ENCODE results near the gene GALNT14. TPM values are rescaled to one million over a fixed set of nuclear protein-coding genes. Genes with fewer than 3 reads are reported as not detected.

GALNT14 gene, protein sequence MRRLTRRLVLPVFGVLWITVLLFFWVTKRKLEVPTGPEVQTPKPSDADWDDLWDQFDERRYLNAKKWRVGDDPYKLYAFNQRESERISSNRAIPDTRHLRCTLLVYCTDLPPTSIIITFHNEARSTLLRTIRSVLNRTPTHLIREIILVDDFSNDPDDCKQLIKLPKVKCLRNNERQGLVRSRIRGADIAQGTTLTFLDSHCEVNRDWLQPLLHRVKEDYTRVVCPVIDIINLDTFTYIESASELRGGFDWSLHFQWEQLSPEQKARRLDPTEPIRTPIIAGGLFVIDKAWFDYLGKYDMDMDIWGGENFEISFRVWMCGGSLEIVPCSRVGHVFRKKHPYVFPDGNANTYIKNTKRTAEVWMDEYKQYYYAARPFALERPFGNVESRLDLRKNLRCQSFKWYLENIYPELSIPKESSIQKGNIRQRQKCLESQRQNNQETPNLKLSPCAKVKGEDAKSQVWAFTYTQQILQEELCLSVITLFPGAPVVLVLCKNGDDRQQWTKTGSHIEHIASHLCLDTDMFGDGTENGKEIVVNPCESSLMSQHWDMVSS
- total RNA-seq (2013; cell fraction: nucleolus; rRNA removed) = 16.9 and 21.0 TPM in 2 replicates
- total RNA-seq (2014; rRNA removed) (5.4 and 5.6 TPM in 2 replicates), total RNA-seq (2014; rRNA removed; fragmentation: Illumina TruSeq; extraction: Trizol) (4.7 and 5.4 TPM in 2 replicates), total RNA-seq (2021) (5.6 TPM in 2 replicates), polyA plus RNA-seq (2011; rRNA removed) (12.1 and 17.8 TPM in 2 replicates), polyA plus RNA-seq (2014; fragmentation: Illumina TruSeq; extraction: Trizol) (3.4 and 6.6 TPM in 2 replicates), polyA plus RNA-seq (2014; fragmentation: Nextera tagmentation; extraction: Ambion mirVana) (1 to 10 TPM; 3.7 to 4.1 TPM), polyA plus RNA-seq (2014; rRNA removed) (5.8 and 7.1 TPM in 2 replicates), polyA plus RNA-seq (2016; fragmentation: Nextera tagmentation; extraction: Ambion mirVana) (1 to 10 TPM; 6.4 to 7.3 TPM), polyA minus RNA-seq (2011; rRNA and poly(A)+ RNA removed) (34.4 and 47.5 TPM in 2 replicates), Bru-seq, nascent RNA (percentile 57 among the genes with signal in this experiment), BruChase-seq, experiment 1, labeled RNA remaining after a 6-hour chase (percentile 56 among the genes with signal in this experiment), BruChase-seq, experiment 2, labeled RNA remaining after a 2-hour chase (percentile 56 among the genes with signal in this experiment)
- not detected for polyA plus RNA-seq (2011; ENCODE audit: low read depth)
- polyA plus RNA-seq (2011; cell fraction: cytosol; rRNA removed) = 19.1 and 27.2 TPM in 2 replicates
- 34.3 and 40.1 TPM in 2 replicates for polyA plus RNA-seq (2011; cell fraction: nucleus; rRNA removed)
- 0.35 TPM in 1 of 2 replicates, not detected in the other for polyA plus RNA-seq (2012)
- polyA minus RNA-seq (2011; cell fraction: cytosol; rRNA and poly(A)+ RNA removed) = 11.2 and 16.0 TPM in 2 replicates
- 14.9 and 31.6 TPM in 2 replicates for polyA minus RNA-seq (2011; cell fraction: nucleus; rRNA and poly(A)+ RNA removed)
- long read RNA-seq, experiment 1, transcript GALNT14-202 (15 exons, 2,733 nt) = major isoform, 8 of 18 reads
- long read RNA-seq, experiment 1, partial matches to known transcripts = 1 of 18 reads
- long read RNA-seq, experiment 1, other reads (novel, unspliced or antisense) = 9 of 18 reads
- long read RNA-seq, experiment 2, transcript GALNT14-202 (15 exons, 2,733 nt) = major isoform, 22 of 40 reads
- long read RNA-seq, experiment 2, partial matches to known transcripts = 5 of 40 reads
- long read RNA-seq, experiment 2, other reads (novel, unspliced or antisense) = 13 of 40 reads

DNA sequence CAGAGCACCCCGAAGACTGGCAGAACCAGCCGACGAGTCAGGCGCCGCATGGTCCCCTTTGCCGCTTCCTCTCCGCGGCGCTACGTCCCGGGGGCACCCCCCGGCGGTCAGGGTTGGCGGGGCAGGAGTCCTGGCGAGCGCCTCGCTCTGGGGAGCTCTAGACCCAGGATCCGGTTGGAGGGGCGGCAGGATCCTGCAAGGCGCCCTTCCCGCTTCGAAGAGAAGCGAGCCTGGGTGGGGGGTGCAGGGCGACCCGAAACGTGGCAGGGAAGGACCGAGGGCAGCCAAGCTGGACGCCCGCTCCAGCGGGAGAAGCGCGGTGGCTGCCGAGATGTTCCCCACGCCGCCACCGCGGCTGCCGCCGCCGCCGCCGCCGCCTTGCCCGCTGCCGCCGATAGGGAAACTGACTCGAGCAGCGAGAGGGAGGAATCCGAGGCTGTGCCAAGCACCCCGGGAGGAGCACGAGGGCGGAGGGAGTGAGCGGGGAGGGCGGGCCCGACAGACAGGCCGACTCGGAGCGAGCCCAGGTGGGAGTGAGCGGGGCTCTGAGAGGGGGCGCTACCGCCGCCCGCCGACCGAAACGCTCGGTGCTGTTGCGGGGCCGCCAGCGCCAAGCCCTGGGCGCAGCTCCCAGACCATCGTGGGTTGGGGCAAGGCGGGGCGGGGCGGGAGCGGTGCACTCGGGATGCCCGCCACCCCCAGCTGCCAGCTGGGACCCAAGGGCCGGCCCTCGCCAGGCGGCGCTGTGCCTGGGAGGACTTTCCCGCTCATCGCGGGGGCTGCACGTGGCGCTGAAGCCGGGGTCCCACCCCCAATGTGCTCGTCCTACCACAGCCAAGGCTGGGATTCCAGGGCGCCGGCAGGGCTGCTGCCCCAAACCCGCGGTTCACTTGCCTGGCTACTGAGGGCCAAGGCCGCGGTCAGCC, at the start of gene GALNT14:
Gene GALNT14, minus strand, starts transcription at position 404 of the 926 bp plus-strand sequence. Its CDS starts 354 bp downstream, at position 50.
- ChIA-PET SMC1A (ENCODE audit: uncharacterized antibody, unreplicated experiment) (interaction anchor here (1.1 to 1.5 kb wide), 4 partner anchors 32 to 275 kb away, joined by 3 to 5 read pairs (median 4); no protein-coding TSS in a partner anchor), CTCF (interaction anchor here (0.7 to 2.8 kb wide), 10 partner anchors 13 to 974 kb away, joined by 3 to 15 read pairs (median 6); no protein-coding TSS in a partner anchor), RAD21 (ENCODE audit: unreplicated experiment) (interaction anchor here (0.6 to 1.5 kb wide), 8 partner anchors 14 to 801 kb away, joined by 3 to 7 read pairs (median 4); no protein-coding TSS in a partner anchor), POLR2A (no interaction called here)
- Histone ChIP-seq H3K4me2 (ENCODE audit: control insufficient read depth, insufficient read depth) (peak within 1 kb of the TSS; percentile 64), H3K79me2 (ENCODE audit: control insufficient read depth, insufficient read depth, low read length) (no peaks in the 10 kb centered on the region), H2AFZ (ENCODE audit: control insufficient read depth, low read depth, low read length) (0 out of 2 replicates have a peak within 1 kb of the TSS, but pooled peaks have one; percentile 7), H3K27me3 (replicated peaks in 1 of 2; ENCODE audit: control insufficient read depth in 2 of 2, insufficient read depth in 2 of 2, low read length in 1 of 2) (peaks cover 2 to 27% of the 10 kb centered on the region in 2 experiments), H3K4me3 (peak within 1 kb of the TSS; percentile 32; the same call in 1 of the 2 replicates), H3K9ac (ENCODE audit: control insufficient read depth, insufficient read depth, low read length) (no peak within 1 kb of the TSS), H3K4me1 (ENCODE audit: control insufficient read depth, insufficient read depth, low read length) (no peaks in the 10 kb centered on the region; the same call in 1 of the 2 replicates), H3K27ac (ENCODE audit: control insufficient read depth, insufficient read depth) (no peak within 1 kb of the TSS), H3K36me3 (ENCODE audit: control insufficient read depth in 2 of 2, insufficient read depth in 2 of 2, low read length in 1 of 2) (no peaks in the 10 kb centered on the region), H4K20me1 (ENCODE audit: control insufficient read depth, insufficient read depth) (no peaks in the 10 kb centered on the region), H3K9me3 (replicated peaks; ENCODE audit: control insufficient read depth, insufficient read depth, low read length) (no peaks in the 10 kb centered on the region)
- in situ Hi-C loops (cut with MboI) (no loop called here), intact Hi-C loops (cut with micrococcal nuclease; ENCODE audit: unreplicated experiment) (loop anchor here (5.0 kb wide), 1 partner anchor 106 kb away; no protein-coding TSS in a partner anchor)
- no TSS peak for BruUV-seq (replicated peaks)
- FAIRE-seq = no peak
- peak; percentile 82 for ATAC-seq
- DNase-seq (ENCODE audit: low read depth, low spot score) = no peak
- 1% methylated on average over 50 of the region's 95 CpGs for WGBS (ENCODE audit: insufficient coverage, insufficient replicate concordance, low lambda C conversion rate, missing lambda C conversion rate)
- peak; percentile 27 for TF ChIP-seq MEF2B (IDR thresholded peaks at IDR 0.05; ENCODE audit: partially characterized antibody, poor library complexity, severe bottlenecking)
- TF ChIP-seq, protein P1, sequence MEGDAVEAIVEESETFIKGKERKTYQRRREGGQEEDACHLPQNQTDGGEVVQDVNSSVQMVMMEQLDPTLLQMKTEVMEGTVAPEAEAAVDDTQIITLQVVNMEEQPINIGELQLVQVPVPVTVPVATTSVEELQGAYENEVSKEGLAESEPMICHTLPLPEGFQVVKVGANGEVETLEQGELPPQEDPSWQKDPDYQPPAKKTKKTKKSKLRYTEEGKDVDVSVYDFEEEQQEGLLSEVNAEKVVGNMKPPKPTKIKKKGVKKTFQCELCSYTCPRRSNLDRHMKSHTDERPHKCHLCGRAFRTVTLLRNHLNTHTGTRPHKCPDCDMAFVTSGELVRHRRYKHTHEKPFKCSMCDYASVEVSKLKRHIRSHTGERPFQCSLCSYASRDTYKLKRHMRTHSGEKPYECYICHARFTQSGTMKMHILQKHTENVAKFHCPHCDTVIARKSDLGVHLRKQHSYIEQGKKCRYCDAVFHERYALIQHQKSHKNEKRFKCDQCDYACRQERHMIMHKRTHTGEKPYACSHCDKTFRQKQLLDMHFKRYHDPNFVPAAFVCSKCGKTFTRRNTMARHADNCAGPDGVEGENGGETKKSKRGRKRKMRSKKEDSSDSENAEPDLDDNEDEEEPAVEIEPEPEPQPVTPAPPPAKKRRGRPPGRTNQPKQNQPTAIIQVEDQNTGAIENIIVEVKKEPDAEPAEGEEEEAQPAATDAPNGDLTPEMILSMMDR (IDR thresholded peaks at IDR 0.05 in 2 of 3, conservative IDR thresholded peaks at IDR 0.05 in 1 of 3; ENCODE audit: control insufficient read depth in 2 of 3, extremely low read depth in 1 of 3, insufficient read depth in 1 of 3, low read depth in 3 of 3, low read length in 3 of 3) = peak; percentile 25 to 50 (median 41); a peak in 4 of 6 replicates
- TF ChIP-seq, protein P2, sequence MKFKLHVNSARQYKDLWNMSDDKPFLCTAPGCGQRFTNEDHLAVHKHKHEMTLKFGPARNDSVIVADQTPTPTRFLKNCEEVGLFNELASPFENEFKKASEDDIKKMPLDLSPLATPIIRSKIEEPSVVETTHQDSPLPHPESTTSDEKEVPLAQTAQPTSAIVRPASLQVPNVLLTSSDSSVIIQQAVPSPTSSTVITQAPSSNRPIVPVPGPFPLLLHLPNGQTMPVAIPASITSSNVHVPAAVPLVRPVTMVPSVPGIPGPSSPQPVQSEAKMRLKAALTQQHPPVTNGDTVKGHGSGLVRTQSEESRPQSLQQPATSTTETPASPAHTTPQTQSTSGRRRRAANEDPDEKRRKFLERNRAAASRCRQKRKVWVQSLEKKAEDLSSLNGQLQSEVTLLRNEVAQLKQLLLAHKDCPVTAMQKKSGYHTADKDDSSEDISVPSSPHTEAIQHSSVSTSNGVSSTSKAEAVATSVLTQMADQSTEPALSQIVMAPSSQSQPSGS (IDR thresholded peaks at IDR 0.05; ENCODE audit: low read length) = no peak
- no peak for TF ChIP-seq EED (IDR thresholded peaks at IDR 0.05; ENCODE audit: low read depth)
- TF ChIP-seq CHD1 (IDR thresholded peaks at IDR 0.05; ENCODE audit: low read depth, low read length) = no peak
- no peak for TF ChIP-seq ASH2L (IDR thresholded peaks at IDR 0.05; ENCODE audit: borderline replicate concordance, low read depth)
- no peak for TF ChIP-seq KAT2A (conservative IDR thresholded peaks at IDR 0.05; ENCODE audit: control insufficient read depth, low read depth, low read length)
- TF ChIP-seq, protein P3, sequence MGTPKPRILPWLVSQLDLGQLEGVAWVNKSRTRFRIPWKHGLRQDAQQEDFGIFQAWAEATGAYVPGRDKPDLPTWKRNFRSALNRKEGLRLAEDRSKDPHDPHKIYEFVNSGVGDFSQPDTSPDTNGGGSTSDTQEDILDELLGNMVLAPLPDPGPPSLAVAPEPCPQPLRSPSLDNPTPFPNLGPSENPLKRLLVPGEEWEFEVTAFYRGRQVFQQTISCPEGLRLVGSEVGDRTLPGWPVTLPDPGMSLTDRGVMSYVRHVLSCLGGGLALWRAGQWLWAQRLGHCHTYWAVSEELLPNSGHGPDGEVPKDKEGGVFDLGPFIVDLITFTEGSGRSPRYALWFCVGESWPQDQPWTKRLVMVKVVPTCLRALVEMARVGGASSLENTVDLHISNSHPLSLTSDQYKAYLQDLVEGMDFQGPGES (IDR thresholded peaks at IDR 0.05) = no peak
